ENCODE measurements around the gene TGFA.

- TF ChIP-seq CTCF (conservative IDR thresholded peaks at IDR 0.05; ENCODE audit: low read depth in 2 of 2) (no peak), JUNB (IDR thresholded peaks at IDR 0.05; ENCODE audit: unreplicated experiment) (no peak), EZH2 (IDR thresholded peaks at IDR 0.05; ENCODE audit: low read depth, unreplicated experiment) (no peak), POLR2AphosphoS5 (IDR thresholded peaks at IDR 0.05; ENCODE audit: low read depth) (no peak)
These were observed 39.9 kb downstream of the TGFA start for GRCh38 chr2:70513738-70514137.
